Measurements from ENCODE around the gene RMDN2.

Gene RMDN2

GRCh38 chr2:38064801-38065501 lies 139.9 kb downstream of the RMDN2 start:
- H3K4me3 ChIP-seq = no peak overlapping the region
- H3K9ac ChIP-seq = no peak overlapping the region
- H3K27me3 ChIP-seq = no peaks in the 10 kb centered on the region
- H4K20me1 ChIP-seq = no peaks in the 10 kb centered on the region
- H3K9me3 ChIP-seq = no peaks in the 10 kb centered on the region
- no peaks in the 10 kb centered on the region for H3K4me1 ChIP-seq
- no peak for TF ChIP-seq Cebpa-rat (IDR thresholded peaks at IDR 0.05)
- no peak overlapping the region for H3K27ac ChIP-seq
- no peaks in the 10 kb centered on the region for H3K36me3 ChIP-seq
- no peak overlapping the region for H3K4me2 ChIP-seq

GRCh38 chr2:38065502-38066135 lies 140.5 kb downstream of the RMDN2 start:
- no peaks in the 10 kb centered on the region for H3K36me3 ChIP-seq
- no peak overlapping the region for H3K4me3 ChIP-seq
- no peaks in the 10 kb centered on the region for H3K27me3 ChIP-seq
- no peaks in the 10 kb centered on the region for H4K20me1 ChIP-seq
- H3K4me1 ChIP-seq = no peaks in the 10 kb centered on the region
- H3K27ac ChIP-seq = no peak overlapping the region
- no peak overlapping the region for H3K4me2 ChIP-seq
- H3K9ac ChIP-seq = no peak overlapping the region
- no peak for TF ChIP-seq Cebpa-rat (IDR thresholded peaks at IDR 0.05)
- no peaks in the 10 kb centered on the region for H3K9me3 ChIP-seq

- Histone ChIP-seq H3K4me1 (no peaks in the 10 kb centered on the region), H4K20me1 (no peaks in the 10 kb centered on the region), H3K36me3 (no peaks in the 10 kb centered on the region), H3K9me3 (no peaks in the 10 kb centered on the region), H3K4me3 (no peak overlapping the region), H3K27me3 (no peaks in the 10 kb centered on the region), H3K27ac (no peak overlapping the region), H3K9ac (no peak overlapping the region), H3K4me2 (no peak overlapping the region)
- no peak for TF ChIP-seq Cebpa-rat (IDR thresholded peaks at IDR 0.05)
Measured at GRCh38 chr2:38066421-38067115, 141.5 kb downstream of the RMDN2 start.

Data from BLaER1 (cell line).